GM21360 (cell line): ENCODE data around the gene DNAJC11.

Experiments
- ATAC-seq: cut with Tn5 transposase; IDR thresholded peaks from one replicate; pipeline ENCODE4 v1.9.1; 2021; ENCODE audit warnings: mild to moderate bottlenecking, moderate library complexity; ENCODE audit not compliant: unreplicated experiment

The DNAJC11 gene

DNA sequence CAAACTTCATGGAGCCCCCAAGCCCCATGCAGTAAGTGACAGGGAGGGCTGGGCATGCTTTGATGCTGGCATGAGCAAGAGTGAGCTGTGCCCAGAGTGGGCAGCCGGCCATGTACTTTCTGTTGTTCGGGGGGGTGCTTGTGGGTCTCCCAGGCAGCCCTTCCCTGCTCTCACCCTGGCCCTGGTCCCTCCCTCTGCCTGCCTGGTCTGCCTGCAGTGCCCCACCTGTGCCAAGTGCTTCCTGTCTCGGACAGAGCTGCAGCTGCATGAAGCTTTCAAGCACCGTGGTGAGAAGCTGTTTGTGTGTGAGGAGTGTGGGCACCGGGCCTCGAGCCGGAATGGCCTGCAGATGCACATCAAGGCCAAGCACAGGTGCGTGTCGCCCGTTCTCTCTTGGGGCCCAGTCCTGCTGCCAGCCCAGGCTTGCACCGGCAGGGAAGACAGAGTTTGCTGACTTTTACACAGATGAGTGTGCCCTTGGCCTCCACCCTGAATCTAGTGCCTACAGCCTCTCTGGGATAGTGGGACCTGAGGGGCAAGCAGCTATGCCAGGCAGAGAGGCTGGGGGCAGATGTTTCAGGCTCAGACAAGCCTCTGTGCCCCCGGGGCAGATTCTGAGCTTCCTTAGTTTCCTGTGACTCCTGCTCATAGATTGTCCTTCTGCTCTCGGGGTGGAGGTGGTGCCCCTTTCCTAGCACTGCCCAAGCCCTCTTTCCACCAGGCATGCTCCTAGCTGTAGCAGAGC lies 114.2 kb downstream of the DNAJC11 start:
- no peak for ATAC-seq

DNA sequence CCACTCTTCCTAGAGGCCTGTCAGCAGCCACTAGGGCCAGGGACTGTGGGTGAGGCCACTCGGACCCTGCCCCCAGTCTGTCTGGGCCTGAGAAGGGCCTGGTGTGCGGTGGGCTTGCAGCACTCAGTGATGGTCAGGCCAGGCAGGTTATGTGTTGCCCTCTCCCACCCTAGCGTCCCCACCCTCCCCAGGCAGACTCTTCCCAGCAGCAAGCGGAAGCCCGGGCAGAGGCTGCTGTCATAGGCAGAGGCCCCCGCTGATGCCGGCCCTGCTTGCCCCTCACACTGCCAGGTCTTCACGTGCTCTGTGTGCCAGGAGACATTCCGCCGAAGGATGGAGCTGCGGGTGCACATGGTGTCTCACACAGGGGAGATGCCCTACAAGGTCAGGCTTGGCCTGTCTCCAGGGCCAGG lies 115.2 kb downstream of the DNAJC11 start:
- ATAC-seq, result no peak

DNA sequence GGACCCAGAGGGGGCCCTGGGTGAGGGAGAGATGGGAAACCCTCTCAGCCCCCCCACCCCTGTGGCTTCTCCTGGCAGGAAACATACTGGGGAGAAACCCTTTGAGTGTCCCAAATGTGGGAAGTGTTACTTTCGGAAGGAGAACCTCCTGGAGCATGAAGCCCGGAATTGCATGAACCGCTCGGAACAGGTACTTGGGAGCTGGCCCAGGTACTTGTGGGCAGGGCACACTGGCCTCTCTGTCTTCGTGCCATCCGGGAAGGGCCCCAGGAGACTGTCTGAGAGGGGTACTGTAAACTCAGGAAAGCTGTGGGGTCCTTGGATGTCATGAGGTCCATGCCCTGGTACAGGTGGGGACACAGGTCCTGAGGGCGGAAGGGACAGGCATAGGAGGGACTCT lies 115.8 kb downstream of the DNAJC11 start:
- ATAC-seq, result no peak

DNA sequence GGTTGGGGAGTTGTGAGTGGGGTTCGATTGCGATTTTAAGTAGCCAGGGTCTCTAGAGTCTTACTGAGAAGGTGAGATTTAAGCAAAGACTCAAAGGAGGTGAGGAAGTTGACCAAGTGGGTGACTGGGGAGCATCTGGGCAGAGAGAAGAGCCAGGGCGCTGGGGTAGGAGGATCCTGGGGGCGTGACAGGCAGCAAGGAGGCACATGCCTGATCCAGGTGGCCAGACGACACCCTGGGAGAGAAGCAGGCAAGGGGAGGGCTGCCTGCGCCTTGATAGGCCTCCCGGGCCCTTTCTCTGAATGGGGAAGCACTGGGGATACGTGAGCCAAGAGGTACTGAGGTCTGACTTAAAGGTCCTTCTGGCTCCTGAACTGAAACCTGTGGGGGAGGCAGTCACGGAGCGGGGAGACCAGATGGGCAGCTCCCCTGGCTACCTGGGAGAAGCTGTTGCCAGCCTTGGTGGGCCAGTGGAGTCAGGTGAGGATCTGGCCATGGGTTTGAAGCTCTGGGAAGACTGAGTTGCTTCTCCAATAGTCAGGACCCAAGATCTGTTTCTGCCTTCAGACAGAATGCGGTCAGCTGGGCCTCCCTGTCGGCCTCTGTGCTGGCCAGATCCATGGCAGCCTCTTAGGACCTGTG lies 116.4 kb downstream of the DNAJC11 start:
- no peak for ATAC-seq
